Caco-2 (cell line): ENCODE results near the gene SLC38A8. TPM values are rescaled to one million over a fixed set of nuclear protein-coding genes. Genes with fewer than 3 reads are reported as not detected.

Experiments used
- BruUV-seq: library from RNA; stranded (reverse); fragments of 400-500 nt; replicated peaks from 2 replicates; lab custom pipeline; 2021; lab: Mats Ljungman, UMichigan
- CTCF ChIA-PET: fragments of 300-600 bp; sonication (Branson Sonifier 250); formaldehyde crosslinking; loops from one replicate; lab custom pipeline; 2022; ENCODE audit warnings: antibody characterized with exemption; lab: Charles Lee
- POLR2A ChIA-PET: fragments of 300-600 bp; sonication (Branson Sonifier 250); formaldehyde crosslinking; loops from one replicate; lab custom pipeline; 2022; ENCODE audit warnings: antibody characterized with exemption; lab: Charles Lee
- DNase-seq, 2 experiments: peaks; one replicate each; pipeline versions ENCODE4 v3.0.0 to v3.0.0-alpha.2; 2020 to 2022
- H3K27me3 ChIP-seq: replicated peaks from 2 replicates; pipeline ENCODE4 v1.6.0; 2011; ENCODE audit warnings: low read length; ENCODE audit not compliant: control insufficient read depth, insufficient read depth
- H3K36me3 ChIP-seq: 2 replicates; pipeline ENCODE4 v1.5.1; 2011; ENCODE audit warnings: low read length; ENCODE audit not compliant: control insufficient read depth, insufficient read depth
- H3K4me1 ChIP-seq: fragments of 250-450 bp; sonication (Bioruptor Pico); 2 replicates; pipeline ENCODE4 v1.5.1; 2020; ENCODE audit warnings: mild to moderate bottlenecking
- H3K4me3 ChIP-seq: 2 replicates; pipeline ENCODE4 v1.5.1; 2011; ENCODE audit warnings: low read depth, mild to moderate bottlenecking, control low read depth, low read length
- H3K9me3 ChIP-seq: fragments of 250-450 bp; sonication (Bioruptor Pico); 2 replicates; pipeline ENCODE4 v1.5.1; 2020; ENCODE audit warnings: mild to moderate bottlenecking, moderate library complexity
- H3K27ac Mint-ChIP-seq: one replicate; pipeline ENCODE4 v1.8.0; 2022; ENCODE audit warnings: mixed read lengths; ENCODE audit not compliant: unreplicated experiment
- H3K27me3 Mint-ChIP-seq: one replicate; pipeline ENCODE4 v1.8.0; 2022; ENCODE audit warnings: mixed read lengths; ENCODE audit not compliant: insufficient read depth, unreplicated experiment
- H3K36me3 Mint-ChIP-seq: one replicate; pipeline ENCODE4 v1.8.0; 2022; ENCODE audit warnings: mild to moderate bottlenecking, mixed read lengths; ENCODE audit not compliant: insufficient read depth, unreplicated experiment
- H3K4me1 Mint-ChIP-seq: one replicate; pipeline ENCODE4 v1.8.0; 2022; ENCODE audit warnings: low read depth, mixed read lengths; ENCODE audit not compliant: unreplicated experiment
- H3K4me3 Mint-ChIP-seq: one replicate; pipeline ENCODE4 v1.8.0; 2022; ENCODE audit warnings: mild to moderate bottlenecking, moderate library complexity, mixed read lengths; ENCODE audit not compliant: unreplicated experiment
- H3K9me3 Mint-ChIP-seq: one replicate; pipeline ENCODE4 v1.8.0; 2022; ENCODE audit warnings: mixed read lengths; ENCODE audit not compliant: unreplicated experiment
- CTCF ChIP-seq, 2 experiments: fragments of 200-600 bp in 1 of 2; IDR thresholded peaks; 1 replicate in 1 of 2; 2 replicates in 1 of 2; pipeline versions ENCODE4 v1.5.1 to v1.8.0; 2011 to 2022; ENCODE audit warnings: antibody characterized with exemption in 1 of 2, control low read depth in 1 of 2, inconsistent platforms in 1 of 2, low read depth in 1 of 2, low read length in 1 of 2, mild to moderate bottlenecking in 1 of 2, moderate library complexity in 1 of 2; ENCODE audit not compliant: insufficient read depth in 1 of 2, severe bottlenecking in 1 of 2, unreplicated experiment in 1 of 2
- intact Hi-C: fragments of 100-400 bp; cut with micrococcal nuclease; formaldehyde crosslinking; loops from one replicate; pipeline ENCODE4 v1.10.0; 2022; ENCODE audit not compliant: unreplicated experiment
- total RNA-seq: library from RNA; stranded (reverse); gene quantifications from 2 replicates; pipeline ENCODE4 v1.2.3, GENCODE V29; 2022

The SLC38A8 gene
- total RNA-seq, 1 experiment from 2014 or later = 0.79 TPM

GRCh38 chr16:84043486-84044117 is 1.0 kb upstream of the SLC38A8 start:
- POLR2A ChIA-PET = no interaction called here
- intact Hi-C loops = loop anchor here (1.0 kb wide), 3 partner anchors 75 to 117 kb away; partner anchors contain the start of gene NECAB2
- H3K27me3 Mint-ChIP-seq = peaks cover 2% of the 10 kb centered on the region
- H3K9me3 ChIP-seq = no peaks in the 10 kb centered on the region
- CTCF ChIA-PET = interaction anchor here (0.9 to 2.8 kb wide), 3 partner anchors 47 to 89 kb away, joined by 4 to 37 read pairs (median 22); partner anchors contain the start of gene OSGIN1
- H3K9me3 Mint-ChIP-seq = no peaks in the 10 kb centered on the region
- H3K4me1 ChIP-seq = peaks cover 25% of the 10 kb centered on the region
- no peak for TF ChIP-seq CTCF (IDR thresholded peaks at IDR 0.05; ENCODE audit: insufficient read depth in 1 of 2, low read depth in 1 of 2, low read length in 1 of 2, severe bottlenecking in 1 of 2, unreplicated experiment in 1 of 2)
- H3K27me3 ChIP-seq = no peaks in the 10 kb centered on the region
- peaks cover 17% of the 10 kb centered on the region for H3K4me1 Mint-ChIP-seq
- no peak overlapping the region for H3K4me3 ChIP-seq
- no TSS peak for BruUV-seq
- H3K4me3 Mint-ChIP-seq = peak overlapping the region; percentile 71
- H3K36me3 ChIP-seq = 0 out of 2 replicates have a peak, but pooled peaks cover 1% of the 10 kb centered on the region
- peak; percentile 67 to 76 for DNase-seq
- H3K36me3 Mint-ChIP-seq = peaks cover 6% of the 10 kb centered on the region
- peak overlapping the region; percentile 31 for H3K27ac Mint-ChIP-seq

- no peak for TF ChIP-seq CTCF (IDR thresholded peaks at IDR 0.05; ENCODE audit: insufficient read depth in 1 of 2, low read depth in 1 of 2, low read length in 1 of 2, severe bottlenecking in 1 of 2, unreplicated experiment in 1 of 2)
- peaks cover under 1% of the 10 kb centered on the region for H3K36me3 Mint-ChIP-seq
- H3K4me3 Mint-ChIP-seq = peak overlapping the region; percentile 71
- CTCF ChIA-PET = interaction anchor here (0.8 to 2.8 kb wide), 4 partner anchors 72 to 144 kb away, joined by 3 to 37 read pairs (median 14); partner anchors contain the start of genes OSGIN1 and TAF1C
- peak; percentile 70 to 74 for DNase-seq
- POLR2A ChIA-PET = no interaction called here
- H3K27ac Mint-ChIP-seq = peak overlapping the region; percentile 31
- Histone ChIP-seq H3K27me3 (no peaks in the 10 kb centered on the region), H3K9me3 (no peaks in the 10 kb centered on the region), H3K36me3 (no peaks in the 10 kb centered on the region), H3K4me3 (no peak overlapping the region), H3K4me1 (peaks cover 23% of the 10 kb centered on the region)
- intact Hi-C loops = no loop called here
- H3K4me1 Mint-ChIP-seq = peaks cover 17% of the 10 kb centered on the region
- H3K9me3 Mint-ChIP-seq = no peaks in the 10 kb centered on the region
- H3K27me3 Mint-ChIP-seq = peaks cover 2% of the 10 kb centered on the region
- BruUV-seq = no TSS peak
Observed at GRCh38 chr16:84042879-84043485, 387 bp upstream of the SLC38A8 start.

- peaks cover 23% of the 10 kb centered on the region for H3K4me1 ChIP-seq
- peaks cover 17% of the 10 kb centered on the region for H3K4me1 Mint-ChIP-seq
- H3K36me3 ChIP-seq = no peaks in the 10 kb centered on the region
- H3K27me3 ChIP-seq = no peaks in the 10 kb centered on the region
- no peak overlapping the region for H3K4me3 Mint-ChIP-seq
- peaks cover 2% of the 10 kb centered on the region for H3K27me3 Mint-ChIP-seq
- DNase-seq = no peak
- H3K9me3 ChIP-seq = no peaks in the 10 kb centered on the region
- CTCF ChIA-PET = interaction anchor here (0.5 to 2.7 kb wide), 4 partner anchors 88 to 248 kb away, joined by 3 to 22 read pairs (median 4); partner anchors contain the start of genes OSGIN1 and TAF1C
- no peak overlapping the region for H3K4me3 ChIP-seq
- no peaks in the 10 kb centered on the region for H3K36me3 Mint-ChIP-seq
- no peak for TF ChIP-seq CTCF (IDR thresholded peaks at IDR 0.05; ENCODE audit: insufficient read depth in 1 of 2, low read depth in 1 of 2, low read length in 1 of 2, severe bottlenecking in 1 of 2, unreplicated experiment in 1 of 2)
- POLR2A ChIA-PET = no interaction called here
- H3K27ac Mint-ChIP-seq = no peak overlapping the region
- no peaks in the 10 kb centered on the region for H3K9me3 Mint-ChIP-seq
- no TSS peak for BruUV-seq
- intact Hi-C loops = no loop called here
Observed at GRCh38 chr16:84041881-84042280, 714 bp downstream of the SLC38A8 start.
